A673 (cell line): ENCODE results near the gene AADACL4. TPM values are rescaled to one million over a fixed set of nuclear protein-coding genes. Genes with fewer than 3 reads are reported as not detected.

Experiments
- BruUV-seq: library from RNA; stranded (reverse); fragments of 400-500 nt; replicated peaks from 2 replicates; lab custom pipeline; 2021; lab: Mats Ljungman, UMichigan
- CTCF ChIA-PET: fragments of 300-600 bp; sonication (Branson Sonifier 250); formaldehyde crosslinking; loops from one replicate; lab custom pipeline; 2022; ENCODE audit warnings: antibody characterized with exemption; lab: Charles Lee
- POLR2A ChIA-PET: fragments of 300-600 bp; sonication (Branson Sonifier 250); formaldehyde crosslinking; loops from one replicate; lab custom pipeline; 2022; ENCODE audit warnings: antibody characterized with exemption; ENCODE audit not compliant: low non-redundant PET; lab: Charles Lee
- DNase-seq: peaks from one replicate; pipeline ENCODE4 v3.0.0-alpha.2; 2015; ENCODE audit warnings: low spot score
- H3K27ac ChIP-seq: fragments of 200-600 bp; sonication (generic); 2 replicates; pipeline ENCODE4 v1.5.1; 2016; ENCODE audit warnings: mixed run types, low read depth, mild to moderate bottlenecking, mixed read lengths, antibody characterized with exemption, low read length; ENCODE audit not compliant: poor library complexity, severe bottlenecking
- H3K27me3 ChIP-seq: fragments of 200-600 bp; sonication (generic); replicated peaks from 2 replicates; pipeline ENCODE4 v1.6.1; 2017; ENCODE audit warnings: mixed run types, low read depth, mild to moderate bottlenecking, mixed read lengths, antibody characterized with exemption, low read length; ENCODE audit not compliant: insufficient read depth, poor library complexity
- H3K36me3 ChIP-seq: fragments of 200-600 bp; sonication (generic); 2 replicates; pipeline ENCODE4 v1.6.1; 2016; ENCODE audit warnings: mixed run types, mild to moderate bottlenecking, mixed read lengths, antibody characterized with exemption, low read length; ENCODE audit not compliant: insufficient read depth, poor library complexity, severe bottlenecking
- H3K4me1 ChIP-seq: fragments of 200-600 bp; sonication (generic); 2 replicates; pipeline ENCODE4 v1.6.1; 2017; ENCODE audit warnings: mixed run types, mild to moderate bottlenecking, mixed read lengths, antibody characterized with exemption, low read length; ENCODE audit not compliant: insufficient read depth, poor library complexity, severe bottlenecking
- H3K4me3 ChIP-seq: fragments of 200-600 bp; sonication (generic); 2 replicates; pipeline ENCODE4 v1.5.1; 2016; ENCODE audit warnings: low read depth, mixed run types, mild to moderate bottlenecking, mixed read lengths, low read length; ENCODE audit not compliant: poor library complexity, severe bottlenecking
- H3K9me3 ChIP-seq: fragments of 200-600 bp; sonication (generic); 2 replicates; pipeline ENCODE4 v1.6.1; 2016; ENCODE audit warnings: mixed run types, low read depth, mild to moderate bottlenecking, mixed read lengths, antibody characterized with exemption, low read length; ENCODE audit not compliant: poor library complexity, severe bottlenecking
- EZH2 ChIP-seq: fragments of 200-600 bp; sonication (generic); IDR thresholded peaks from 2 replicates; pipeline ENCODE4 v1.6.1; 2017; ENCODE audit warnings: borderline replicate concordance, low read depth, mild to moderate bottlenecking, mixed read lengths, antibody characterized with exemption, low read length; ENCODE audit not compliant: poor library complexity, severe bottlenecking
- intact Hi-C: fragments of 100-400 bp; cut with micrococcal nuclease; formaldehyde crosslinking; loops from one replicate; pipeline ENCODE4 v1.10.0; 2022; ENCODE audit not compliant: unreplicated experiment
- total RNA-seq: library from RNA; stranded (reverse); gene quantifications from 2 replicates; pipeline ENCODE4 v1.2.3, GENCODE V29; 2021
- TF ChIP-seq, protein P1 (sequence below): fragments of 300-800, 200-600 bp; sonication (generic); conservative IDR thresholded peaks from 2 replicates; pipeline ENCODE4 v1.5.1; 2017; ENCODE audit warnings: low read depth, mild to moderate bottlenecking, antibody characterized with exemption, low read length, moderate library complexity, mixed read lengths

Gene AADACL4
- total RNA-seq, 1 experiment from 2014 or later: 0.43 TPM

- BruUV-seq: no TSS peak
Observed at GRCh38 chr1:12708396-12709090, 64.7 kb downstream of the AADACL4 start.

DNA sequence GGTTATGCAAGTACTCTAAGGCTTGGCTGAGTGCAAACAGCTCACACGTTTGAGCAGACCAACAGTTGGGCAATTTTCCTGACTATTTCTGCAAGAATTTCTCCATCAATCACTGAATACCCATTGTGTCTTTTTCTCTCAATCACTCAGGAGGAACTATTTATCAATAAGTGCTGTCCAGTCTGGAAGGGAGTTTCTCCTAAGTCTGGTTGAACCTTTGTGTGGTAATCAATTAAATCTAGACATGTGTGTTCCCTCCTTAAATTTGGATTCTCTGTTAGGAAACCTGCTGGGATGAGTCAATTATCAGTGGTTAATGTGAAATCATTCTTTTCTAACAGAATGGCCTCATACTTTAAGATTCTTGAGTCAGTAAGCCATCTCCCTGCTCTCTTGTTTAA is 65.2 kb downstream of the AADACL4 start:
- BruUV-seq: no TSS peak
- Histone ChIP-seq H3K36me3 (no peaks in the 10 kb centered on the region), H3K27me3 (no peaks in the 10 kb centered on the region), H3K9me3 (no peaks in the 10 kb centered on the region), H3K27ac (no peak overlapping the region), H3K4me1 (peaks cover 6% of the 10 kb centered on the region), H3K4me3 (no peak overlapping the region)
- TF ChIP-seq, protein P1, sequence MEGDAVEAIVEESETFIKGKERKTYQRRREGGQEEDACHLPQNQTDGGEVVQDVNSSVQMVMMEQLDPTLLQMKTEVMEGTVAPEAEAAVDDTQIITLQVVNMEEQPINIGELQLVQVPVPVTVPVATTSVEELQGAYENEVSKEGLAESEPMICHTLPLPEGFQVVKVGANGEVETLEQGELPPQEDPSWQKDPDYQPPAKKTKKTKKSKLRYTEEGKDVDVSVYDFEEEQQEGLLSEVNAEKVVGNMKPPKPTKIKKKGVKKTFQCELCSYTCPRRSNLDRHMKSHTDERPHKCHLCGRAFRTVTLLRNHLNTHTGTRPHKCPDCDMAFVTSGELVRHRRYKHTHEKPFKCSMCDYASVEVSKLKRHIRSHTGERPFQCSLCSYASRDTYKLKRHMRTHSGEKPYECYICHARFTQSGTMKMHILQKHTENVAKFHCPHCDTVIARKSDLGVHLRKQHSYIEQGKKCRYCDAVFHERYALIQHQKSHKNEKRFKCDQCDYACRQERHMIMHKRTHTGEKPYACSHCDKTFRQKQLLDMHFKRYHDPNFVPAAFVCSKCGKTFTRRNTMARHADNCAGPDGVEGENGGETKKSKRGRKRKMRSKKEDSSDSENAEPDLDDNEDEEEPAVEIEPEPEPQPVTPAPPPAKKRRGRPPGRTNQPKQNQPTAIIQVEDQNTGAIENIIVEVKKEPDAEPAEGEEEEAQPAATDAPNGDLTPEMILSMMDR: no peak
- no peak for TF ChIP-seq EZH2
- POLR2A ChIA-PET: no interaction called here
- intact Hi-C loops: no loop called here
- DNase-seq: no peak
- CTCF ChIA-PET: no interaction called here

More at GRCh38 chr1:12708396-12709090, 64.7 kb downstream of the AADACL4 start:
- DNase-seq: no peak
- Histone ChIP-seq H3K4me3 (no peak overlapping the region), H3K4me1 (peaks cover 6% of the 10 kb centered on the region), H3K9me3 (no peaks in the 10 kb centered on the region), H3K27ac (no peak overlapping the region), H3K27me3 (no peaks in the 10 kb centered on the region), H3K36me3 (no peaks in the 10 kb centered on the region)
- POLR2A ChIA-PET: no interaction called here
- CTCF ChIA-PET: no interaction called here
- TF ChIP-seq, protein P1: no peak
- no peak for TF ChIP-seq EZH2
- intact Hi-C loops: no loop called here

DNA sequence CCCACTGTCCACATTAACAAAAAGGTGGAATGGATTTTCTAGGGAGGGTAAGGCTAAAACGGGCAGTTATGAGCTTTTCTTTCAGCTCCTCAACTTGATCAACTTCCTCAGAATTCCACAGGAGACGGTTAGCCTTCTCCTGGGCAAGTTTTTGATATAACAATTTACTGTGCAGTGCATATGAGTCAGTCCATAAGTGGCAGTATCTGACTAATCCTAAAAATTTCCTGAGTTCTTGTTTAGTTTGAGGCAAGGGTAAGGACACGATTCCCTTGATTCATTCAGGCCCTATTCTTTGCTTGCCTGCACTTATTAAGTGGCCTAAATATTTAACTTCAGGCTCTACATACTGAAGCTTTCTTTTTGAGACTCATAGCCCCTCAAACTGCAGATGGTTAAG is 65.8 kb downstream of the AADACL4 start:
- ChIA-PET POLR2A (no interaction called here), CTCF (no interaction called here)
- no peaks in the 10 kb centered on the region for H3K36me3 ChIP-seq
- DNase-seq: no peak
- no TSS peak for BruUV-seq
- H3K27ac ChIP-seq: no peak overlapping the region
- H3K27me3 ChIP-seq: no peaks in the 10 kb centered on the region
- H3K9me3 ChIP-seq: no peaks in the 10 kb centered on the region
- no peak overlapping the region for H3K4me3 ChIP-seq
- H3K4me1 ChIP-seq: peaks cover 6% of the 10 kb centered on the region
- TF ChIP-seq, protein P1: no peak
- no peak for TF ChIP-seq EZH2
- intact Hi-C loops: no loop called here
